Fibroblast of the aortic adventitia (primary cell): ENCODE data around the gene AIDA. TPM values are rescaled to one million over a fixed set of nuclear protein-coding genes. Genes with fewer than 3 reads are reported as not detected.
A peak's percentile ranks its signal among the peaks of the same experiment; 100 is the strongest.

Source experiments
- DNase-seq: peaks from one replicate; pipeline ENCODE4 v3.0.0-alpha.2; 2010; ENCODE audit warnings: low read depth
- H3K4me3 ChIP-seq: 2 replicates; pipeline ENCODE4 v1.5.1; 2011; ENCODE audit warnings: low read depth, mild to moderate bottlenecking, control low read depth, low read length, moderate library complexity
- total RNA-seq: library from RNA; depleted of rRNA; stranded (reverse); fragments of >200 nt; gene quantifications from 2 replicates; pipeline ENCODE4 v1.2.3, GENCODE V29; 2012; ENCODE audit warnings: low replicate concordance
- TF ChIP-seq, protein P1 (sequence below): IDR thresholded peaks from 2 replicates; pipeline ENCODE4 v1.5.1; 2011; ENCODE audit warnings: mild to moderate bottlenecking, low read length, control low read depth, inconsistent platforms; ENCODE audit not compliant: insufficient read depth

AIDA gene
- total RNA-seq, 1 donor, result 119 TPM

DNA sequence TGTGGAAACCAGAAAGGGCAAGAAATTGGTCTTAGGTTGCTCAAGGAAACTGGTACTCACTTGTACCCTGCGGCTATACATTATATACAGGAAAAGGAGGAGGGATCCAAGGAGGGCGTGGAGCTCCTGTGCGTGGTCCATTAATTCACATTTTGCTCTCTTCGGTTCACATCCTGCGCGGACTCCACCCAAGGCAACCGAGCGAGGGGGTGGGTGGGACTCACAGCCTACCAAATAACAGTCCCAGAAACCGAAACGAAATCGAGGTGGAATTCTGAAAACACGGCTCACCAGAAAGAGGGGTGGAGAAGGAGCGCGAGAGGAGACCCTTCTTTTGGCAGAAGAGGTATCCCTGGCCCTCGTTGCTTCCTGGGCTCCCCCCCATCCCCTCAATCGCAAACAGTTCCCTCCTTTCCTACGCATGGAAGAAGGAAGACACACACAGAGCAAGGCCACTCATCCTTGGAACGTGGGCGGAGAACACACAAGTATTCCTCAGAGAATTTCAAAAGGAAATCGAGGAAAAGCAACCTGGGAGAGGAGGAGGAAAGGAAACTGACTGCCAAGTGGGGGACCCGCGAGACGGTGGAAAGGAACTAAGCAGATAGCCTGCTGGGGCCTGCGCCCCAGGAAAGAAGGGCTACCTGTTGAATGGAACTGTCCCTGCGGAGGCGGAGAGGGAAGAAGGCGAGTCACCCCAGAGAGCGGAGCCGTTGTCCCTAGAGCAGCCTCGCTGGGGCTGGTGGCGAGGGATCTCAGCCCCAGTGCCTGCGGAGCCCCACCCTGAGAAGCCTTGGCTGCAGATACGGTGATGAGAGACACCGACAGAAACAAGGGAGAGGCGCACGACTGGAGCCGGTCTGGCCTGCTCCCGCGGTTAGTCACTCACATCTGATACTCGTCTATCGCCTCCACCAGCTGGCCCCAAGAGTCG, 705 bp downstream of the AIDA start:
- H3K4me3 ChIP-seq, result peak overlapping the region; percentile 81
- TF ChIP-seq, protein P1, sequence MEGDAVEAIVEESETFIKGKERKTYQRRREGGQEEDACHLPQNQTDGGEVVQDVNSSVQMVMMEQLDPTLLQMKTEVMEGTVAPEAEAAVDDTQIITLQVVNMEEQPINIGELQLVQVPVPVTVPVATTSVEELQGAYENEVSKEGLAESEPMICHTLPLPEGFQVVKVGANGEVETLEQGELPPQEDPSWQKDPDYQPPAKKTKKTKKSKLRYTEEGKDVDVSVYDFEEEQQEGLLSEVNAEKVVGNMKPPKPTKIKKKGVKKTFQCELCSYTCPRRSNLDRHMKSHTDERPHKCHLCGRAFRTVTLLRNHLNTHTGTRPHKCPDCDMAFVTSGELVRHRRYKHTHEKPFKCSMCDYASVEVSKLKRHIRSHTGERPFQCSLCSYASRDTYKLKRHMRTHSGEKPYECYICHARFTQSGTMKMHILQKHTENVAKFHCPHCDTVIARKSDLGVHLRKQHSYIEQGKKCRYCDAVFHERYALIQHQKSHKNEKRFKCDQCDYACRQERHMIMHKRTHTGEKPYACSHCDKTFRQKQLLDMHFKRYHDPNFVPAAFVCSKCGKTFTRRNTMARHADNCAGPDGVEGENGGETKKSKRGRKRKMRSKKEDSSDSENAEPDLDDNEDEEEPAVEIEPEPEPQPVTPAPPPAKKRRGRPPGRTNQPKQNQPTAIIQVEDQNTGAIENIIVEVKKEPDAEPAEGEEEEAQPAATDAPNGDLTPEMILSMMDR, result no peak
- peak; percentile 59 for DNase-seq

DNA sequence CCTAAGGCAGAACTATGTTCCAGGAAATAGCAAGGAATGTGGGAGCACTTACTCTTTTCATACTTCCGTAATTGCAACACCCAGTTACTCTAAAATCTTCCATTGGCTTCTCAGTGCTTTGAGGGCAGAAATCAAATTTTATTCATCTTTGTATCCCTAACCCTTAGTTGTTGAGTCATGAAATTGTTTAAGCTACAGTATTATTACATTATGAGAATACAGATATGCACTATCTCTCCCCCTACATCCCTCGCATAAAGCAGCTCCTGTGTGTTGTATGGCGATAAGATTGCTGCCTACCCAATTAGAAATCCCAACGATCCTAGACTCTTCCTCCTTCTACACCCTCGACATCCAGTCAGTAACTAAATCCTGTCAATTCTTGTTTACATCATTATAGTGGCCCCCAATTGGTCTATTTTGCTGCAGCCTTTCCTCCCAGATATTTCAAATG, 2.6 kb downstream of the AIDA start:
- TF ChIP-seq, protein P1, result no peak
- no peak for DNase-seq
- H3K4me3 ChIP-seq, result peak overlapping the region; percentile 10

DNA sequence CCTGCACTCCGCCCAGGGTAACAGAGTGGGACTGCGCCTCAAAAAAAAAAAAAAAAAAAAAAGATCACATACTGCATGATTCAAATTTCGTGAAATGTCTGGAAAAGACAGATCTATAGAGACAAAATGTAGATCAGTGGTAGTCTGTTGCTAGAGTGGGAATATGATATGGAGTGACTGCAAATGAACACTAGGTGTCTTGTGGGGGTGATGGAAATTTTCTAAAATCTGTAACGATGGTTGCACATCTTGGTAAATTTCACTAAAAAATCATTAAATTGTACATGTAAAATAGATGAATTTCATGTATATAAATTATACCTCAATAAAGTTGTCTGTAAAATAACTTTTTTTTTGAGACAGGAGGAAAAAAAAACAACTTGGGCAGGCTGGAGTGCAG, 5.5 kb downstream of the AIDA start:
- TF ChIP-seq, protein P1, result no peak
- no peak overlapping the region for H3K4me3 ChIP-seq
- no peak for DNase-seq

DNA sequence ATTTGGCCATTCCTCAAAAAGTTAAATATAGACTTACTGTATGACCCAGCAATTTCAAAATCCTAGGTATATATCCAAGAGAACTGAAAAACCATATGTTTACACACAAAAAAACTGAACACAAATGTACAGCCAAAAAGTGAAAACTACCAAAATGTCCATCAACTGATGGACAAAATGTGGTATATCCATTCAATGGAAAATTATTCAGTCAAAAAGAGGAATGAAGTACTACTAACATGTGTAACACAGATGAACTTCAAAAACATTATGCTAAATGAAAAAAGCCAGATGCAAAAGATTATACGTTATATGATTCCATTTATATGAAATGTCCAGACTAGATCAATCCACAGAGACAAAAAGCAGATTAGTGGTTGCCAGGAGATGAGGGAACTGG, 8.0 kb downstream of the AIDA start:
- H3K4me3 ChIP-seq, result no peak overlapping the region
- DNase-seq, result no peak
- TF ChIP-seq, protein P1, result no peak

DNA sequence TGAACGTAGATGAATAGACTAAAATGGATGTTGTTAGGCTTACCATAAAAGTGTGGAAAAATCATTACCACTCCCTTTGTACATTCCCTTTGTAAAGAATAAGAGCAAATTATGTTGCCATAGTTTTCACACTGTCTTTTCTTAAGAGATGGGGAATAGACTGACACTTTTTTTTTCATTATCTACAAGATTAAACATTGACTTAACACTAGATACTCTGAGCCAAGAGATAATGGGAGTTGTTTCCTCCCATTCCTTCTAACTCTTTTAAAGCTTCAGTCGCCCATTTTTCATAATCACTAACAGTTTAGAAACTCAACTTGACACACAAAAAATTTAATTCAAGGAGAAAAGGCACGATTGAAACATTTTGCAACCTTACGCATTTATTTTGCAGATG, 10.1 kb downstream of the AIDA start:
- TF ChIP-seq, protein P1, result no peak
- no peak for DNase-seq
- H3K4me3 ChIP-seq, result no peak overlapping the region

DNA sequence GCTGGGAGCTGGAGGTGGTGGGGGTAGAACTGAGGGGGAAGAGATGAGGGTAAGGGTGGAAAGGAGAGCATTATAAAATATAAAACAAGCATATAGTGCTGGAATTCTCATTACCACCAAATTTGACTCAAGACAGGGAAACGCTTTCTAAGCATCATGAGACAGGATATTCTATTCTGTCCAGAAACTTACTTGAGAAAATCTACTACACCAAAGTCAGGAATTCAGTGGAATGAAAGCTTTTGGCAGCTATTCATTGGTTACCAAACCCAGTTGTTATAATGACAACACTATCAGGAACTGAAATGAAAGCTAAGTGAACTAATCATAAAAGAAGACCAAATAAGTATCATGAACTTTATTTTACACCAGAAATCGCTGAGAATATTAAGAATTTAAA, 14.5 kb downstream of the AIDA start:
- peak; percentile 80 for DNase-seq
- H3K4me3 ChIP-seq, result no peak overlapping the region

More for the DNA sequence above, 14.5 kb downstream of the AIDA start:
- TF ChIP-seq, protein P1, result no peak
